Calu3 (cell line): Measurements from ENCODE around the gene PDE4B. TPM values are rescaled to one million over a fixed set of nuclear protein-coding genes. Genes with fewer than 3 reads are reported as not detected.

ENCODE experiments used
- BruUV-seq: library from RNA; stranded (reverse); fragments of 400-500 nt; replicated peaks from 2 replicates; lab custom pipeline; 2021; lab: Mats Ljungman, UMichigan
- CTCF ChIA-PET: fragments of 300-600 bp; sonication (Branson Sonifier 250); formaldehyde crosslinking; loops from one replicate; lab custom pipeline; 2022; ENCODE audit warnings: antibody characterized with exemption; lab: Charles Lee
- DNase-seq: peaks from one replicate; pipeline ENCODE4 v3.0.0; 2022
- H3K27ac Mint-ChIP-seq: one replicate; pipeline ENCODE4 v1.8.0; 2022; ENCODE audit warnings: mixed read lengths; ENCODE audit not compliant: unreplicated experiment
- H3K27me3 Mint-ChIP-seq: one replicate; pipeline ENCODE4 v1.8.0; 2022; ENCODE audit warnings: mixed read lengths; ENCODE audit not compliant: unreplicated experiment
- H3K36me3 Mint-ChIP-seq: one replicate; pipeline ENCODE4 v1.8.0; 2022; ENCODE audit warnings: mild to moderate bottlenecking, moderate library complexity, mixed read lengths; ENCODE audit not compliant: insufficient read depth, unreplicated experiment
- H3K4me1 Mint-ChIP-seq: one replicate; pipeline ENCODE4 v1.8.0; 2022; ENCODE audit warnings: mild to moderate bottlenecking, low read depth, mixed read lengths; ENCODE audit not compliant: unreplicated experiment
- H3K4me3 Mint-ChIP-seq: one replicate; pipeline ENCODE4 v1.8.0; 2022; ENCODE audit warnings: mild to moderate bottlenecking, low read depth, moderate library complexity, mixed read lengths; ENCODE audit not compliant: unreplicated experiment
- H3K9me3 Mint-ChIP-seq: one replicate; pipeline ENCODE4 v1.8.0; 2022; ENCODE audit warnings: low read depth, mixed read lengths; ENCODE audit not compliant: unreplicated experiment
- CTCF ChIP-seq: fragments of 200-600 bp; IDR thresholded peaks from one replicate; pipeline ENCODE4 v1.8.0; 2022; ENCODE audit warnings: antibody characterized with exemption; ENCODE audit not compliant: unreplicated experiment
- intact Hi-C: fragments of 100-400 bp; cut with micrococcal nuclease; formaldehyde crosslinking; loops from one replicate; pipeline ENCODE4 v1.10.0; 2022; ENCODE audit not compliant: unreplicated experiment
- total RNA-seq: library from RNA; stranded (reverse); gene quantifications from 2 replicates; pipeline ENCODE4 v1.2.3, GENCODE V29; 2022

PDE4B gene
- total RNA-seq, 1 experiment from 2014 or later = 2.9 TPM

- Mint-ChIP-seq H3K4me3 (peak overlapping the region; percentile 59), H3K36me3 (no peaks in the 10 kb centered on the region), H3K27me3 (peaks cover 74% of the 10 kb centered on the region), H3K4me1 (no peaks in the 10 kb centered on the region), H3K9me3 (peaks cover 2% of the 10 kb centered on the region), H3K27ac (no peak overlapping the region)
- intact Hi-C loops = no loop called here
- CTCF ChIA-PET = no interaction called here
- TF ChIP-seq CTCF = no peak
- no TSS peak for BruUV-seq
- DNase-seq = no peak
These were observed 651 bp downstream of the PDE4B start for GRCh38 chr1:65793359-65793732.

GRCh38 chr1:65795311-65795710, 2.6 kb downstream of the PDE4B start:
- CTCF ChIA-PET = no interaction called here
- H3K27me3 Mint-ChIP-seq = peaks cover 64% of the 10 kb centered on the region

GRCh38 chr1:65799601-65800000, 6.9 kb downstream of the PDE4B start:
- no peaks in the 10 kb centered on the region for H3K4me1 Mint-ChIP-seq
- no peak for DNase-seq
- H3K9me3 Mint-ChIP-seq = no peaks in the 10 kb centered on the region
- intact Hi-C loops = no loop called here
- H3K27ac Mint-ChIP-seq = no peak overlapping the region
- no TSS peak for BruUV-seq
- peaks cover 21% of the 10 kb centered on the region for H3K27me3 Mint-ChIP-seq
- no peaks in the 10 kb centered on the region for H3K36me3 Mint-ChIP-seq
- H3K4me3 Mint-ChIP-seq = no peak overlapping the region
- CTCF ChIA-PET = no interaction called here
- no peak for TF ChIP-seq CTCF

More at GRCh38 chr1:65795311-65795710, 2.6 kb downstream of the PDE4B start:
- DNase-seq = no peak
- Mint-ChIP-seq H3K27ac (no peak overlapping the region), H3K4me3 (no peak overlapping the region), H3K36me3 (no peaks in the 10 kb centered on the region), H3K9me3 (no peaks in the 10 kb centered on the region), H3K4me1 (no peaks in the 10 kb centered on the region)
- no peak for TF ChIP-seq CTCF
- intact Hi-C loops = no loop called here
- BruUV-seq = no TSS peak

- no peak for DNase-seq
- CTCF ChIA-PET = no interaction called here
- no TSS peak for BruUV-seq
- Mint-ChIP-seq H3K36me3 (no peaks in the 10 kb centered on the region), H3K27me3 (no peaks in the 10 kb centered on the region), H3K9me3 (no peaks in the 10 kb centered on the region), H3K27ac (no peak overlapping the region), H3K4me3 (no peak overlapping the region), H3K4me1 (no peaks in the 10 kb centered on the region)
- TF ChIP-seq CTCF = no peak
- intact Hi-C loops = no loop called here
These were observed 11.9 kb downstream of the PDE4B start for GRCh38 chr1:65804584-65804983.

GRCh38 chr1:65812065-65812464, 19.4 kb downstream of the PDE4B start:
- H3K36me3 Mint-ChIP-seq = no peaks in the 10 kb centered on the region
- peaks cover 16% of the 10 kb centered on the region for H3K4me1 Mint-ChIP-seq
- H3K27me3 Mint-ChIP-seq = no peaks in the 10 kb centered on the region
- no TSS peak for BruUV-seq
- H3K9me3 Mint-ChIP-seq = no peaks in the 10 kb centered on the region
- H3K4me3 Mint-ChIP-seq = no peak overlapping the region
- H3K27ac Mint-ChIP-seq = peak overlapping the region; percentile 48
- no peak for TF ChIP-seq CTCF
- intact Hi-C loops = no loop called here
- DNase-seq = no peak
- CTCF ChIA-PET = no interaction called here
